NCI-H1436 treated with DMSO at 0.1 percent for 48 hours (cell line): Measurements from ENCODE around the gene NOSIP.
"Not testable (repeated sequence)": the region's sequence is repeated elsewhere in the genome, so short reads cannot be mapped to it uniquely, and the experiment has no call there.

Experiments
- DNase-seq: peaks from one replicate; lab custom pipeline; 2025; lab: John Stamatoyannopoulos, UW

Gene NOSIP, protein sequence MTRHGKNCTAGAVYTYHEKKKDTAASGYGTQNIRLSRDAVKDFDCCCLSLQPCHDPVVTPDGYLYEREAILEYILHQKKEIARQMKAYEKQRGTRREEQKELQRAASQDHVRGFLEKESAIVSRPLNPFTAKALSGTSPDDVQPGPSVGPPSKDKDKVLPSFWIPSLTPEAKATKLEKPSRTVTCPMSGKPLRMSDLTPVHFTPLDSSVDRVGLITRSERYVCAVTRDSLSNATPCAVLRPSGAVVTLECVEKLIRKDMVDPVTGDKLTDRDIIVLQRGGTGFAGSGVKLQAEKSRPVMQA

GRCh38 chr19:49580264-49581006 lies at the start of gene NOSIP:
Gene NOSIP, minus strand, starts transcription at chr19:49580556. Its CDS starts 19,865 bp downstream, at chr19:49560691.
- no peak for DNase-seq

DNA sequence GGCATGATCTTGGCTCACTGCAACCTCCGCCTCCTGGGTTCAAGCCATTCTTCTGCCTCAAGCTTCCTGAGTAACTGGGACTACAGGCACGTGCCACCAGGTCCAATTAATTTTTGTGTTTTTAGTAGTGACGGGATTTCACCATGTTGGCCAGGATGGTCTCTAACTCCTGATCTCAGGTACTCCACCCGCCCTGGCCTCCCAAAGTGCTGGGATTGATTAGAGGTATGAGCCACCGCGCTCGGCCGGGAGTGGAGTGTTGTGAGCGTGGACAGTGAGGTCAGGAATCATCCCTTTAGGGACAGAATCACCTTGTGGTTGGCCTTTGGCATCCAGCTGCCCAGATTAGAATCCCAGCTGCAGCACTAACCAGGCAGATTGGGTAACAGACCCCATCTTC lies 49.3 kb upstream of the NOSIP start:
- DNase-seq = no peak

DNA sequence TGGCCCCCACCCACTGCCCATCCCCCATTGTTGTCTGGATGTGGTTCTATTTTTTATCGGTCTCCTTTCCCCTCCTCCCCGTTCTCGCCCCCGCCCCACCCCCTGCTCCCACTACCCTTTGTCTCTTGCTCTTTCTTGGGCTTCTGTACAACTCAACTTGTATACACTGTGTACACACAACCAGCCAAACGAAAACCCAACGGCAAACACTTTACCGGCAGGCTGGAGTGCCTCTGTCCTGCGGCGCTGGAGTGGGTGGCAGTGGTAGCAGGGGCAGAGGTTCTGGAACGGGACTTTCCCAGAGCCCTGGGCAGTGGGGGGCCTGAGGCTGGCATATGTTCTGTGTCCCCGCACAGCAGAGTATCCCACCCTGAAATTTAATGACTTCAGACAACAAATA lies 45.9 kb upstream of the NOSIP start:
- no peak for DNase-seq

DNA sequence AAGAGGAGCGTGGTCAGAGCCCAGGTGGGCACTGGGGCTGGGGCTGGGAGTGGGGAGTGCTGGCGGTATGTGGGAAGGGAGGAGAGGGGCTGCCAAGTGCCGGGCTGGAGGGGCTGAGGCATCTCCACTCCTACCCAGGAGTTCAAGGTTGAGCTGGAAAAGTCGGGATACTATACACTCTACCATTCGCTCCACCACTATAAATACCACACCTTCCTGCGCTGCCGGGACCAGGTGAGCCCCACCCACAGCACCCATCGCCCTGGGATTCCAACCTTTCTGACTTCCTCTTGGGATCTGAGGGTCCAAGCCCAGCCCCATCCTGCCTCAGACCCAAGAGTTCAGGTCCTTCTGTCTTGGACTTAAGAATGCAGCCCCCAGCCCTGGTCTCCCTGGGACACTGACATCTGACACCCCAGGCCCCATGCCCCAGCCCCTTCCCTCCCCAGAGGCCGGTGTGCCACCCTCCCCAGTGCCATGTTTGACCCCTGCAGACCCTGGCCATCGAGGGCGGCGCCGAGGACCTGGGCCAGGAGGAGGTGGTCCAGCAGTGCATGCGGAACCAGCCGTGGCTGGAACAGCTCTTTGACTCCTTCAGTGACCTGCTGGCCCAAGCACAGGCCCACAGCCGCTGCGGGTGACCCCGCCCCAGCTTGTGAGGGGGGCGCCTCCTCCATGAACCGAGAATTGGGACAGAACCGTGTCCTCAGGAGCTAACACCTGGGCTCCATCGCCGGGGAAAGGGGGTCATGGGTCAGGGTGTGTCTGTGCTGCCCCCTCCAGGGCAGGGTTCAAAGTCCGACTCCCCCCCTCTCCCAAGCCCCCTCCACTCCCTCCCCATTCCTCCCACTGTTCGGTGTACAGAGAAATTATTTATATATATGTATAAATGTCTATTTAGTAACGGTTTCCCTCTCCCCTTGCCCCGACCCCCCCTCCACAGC lies 44.9 kb upstream of the NOSIP start:
- no peak for DNase-seq

DNA sequence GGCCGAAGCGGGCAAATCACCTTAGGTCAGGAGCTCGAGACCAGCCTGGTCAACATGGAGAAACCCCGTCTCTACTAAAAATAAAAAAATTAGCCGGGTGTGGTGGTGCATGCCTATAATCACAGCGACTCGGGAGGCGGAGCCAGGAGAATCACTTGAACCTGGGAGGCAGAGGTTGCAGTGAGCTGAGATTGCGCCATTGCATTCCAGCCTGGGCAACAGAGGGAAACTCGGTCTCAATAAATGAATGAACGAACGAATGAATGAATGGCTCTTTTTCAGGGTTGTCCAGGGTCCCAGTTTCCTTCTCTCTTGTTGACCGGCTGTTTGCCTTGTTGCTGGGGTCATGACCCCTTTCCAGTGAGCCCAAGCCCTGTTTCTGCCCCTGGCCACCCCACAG lies 37.5 kb upstream of the NOSIP start:
- DNase-seq = not testable (repeated sequence)

DNA sequence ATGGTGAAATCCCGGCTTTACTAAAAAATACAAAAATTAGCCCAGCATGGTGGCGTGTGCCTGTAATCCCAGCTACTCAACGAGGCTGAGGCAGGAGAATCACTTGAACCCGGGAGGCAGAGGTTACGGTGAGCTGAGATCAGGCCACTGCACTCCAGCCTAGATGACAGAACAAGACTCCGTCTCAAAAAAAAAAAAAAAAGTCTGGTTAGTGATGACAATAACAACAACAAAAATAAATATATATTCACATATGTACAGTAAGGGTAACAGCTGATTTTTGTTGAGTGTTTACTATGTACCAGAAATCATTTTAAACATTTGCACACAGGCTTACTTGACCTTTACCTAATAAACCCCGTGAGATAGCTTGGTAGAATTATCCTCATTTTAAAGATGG lies 36.6 kb upstream of the NOSIP start:
- DNase-seq = no peak

DNA sequence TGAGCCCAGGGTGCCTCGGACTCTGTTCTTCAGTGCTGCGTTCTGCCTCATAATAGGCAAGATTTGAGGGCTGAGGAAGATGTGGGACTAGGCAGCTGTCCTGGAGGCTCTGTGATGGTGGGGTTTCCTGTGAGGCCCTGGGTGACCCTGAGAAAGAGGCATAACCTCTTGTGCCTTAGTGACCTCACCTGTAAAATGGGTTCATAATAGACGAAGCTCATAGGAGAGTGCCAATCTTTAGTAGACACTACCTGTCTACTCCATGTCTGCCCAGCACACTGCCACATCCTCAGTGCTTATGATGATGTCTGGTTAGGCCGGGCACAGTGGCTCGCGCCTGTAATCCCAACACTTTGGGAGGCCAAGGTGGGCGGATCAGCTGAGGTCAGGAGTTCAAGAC lies 36.2 kb upstream of the NOSIP start:
- no peak for DNase-seq

DNA sequence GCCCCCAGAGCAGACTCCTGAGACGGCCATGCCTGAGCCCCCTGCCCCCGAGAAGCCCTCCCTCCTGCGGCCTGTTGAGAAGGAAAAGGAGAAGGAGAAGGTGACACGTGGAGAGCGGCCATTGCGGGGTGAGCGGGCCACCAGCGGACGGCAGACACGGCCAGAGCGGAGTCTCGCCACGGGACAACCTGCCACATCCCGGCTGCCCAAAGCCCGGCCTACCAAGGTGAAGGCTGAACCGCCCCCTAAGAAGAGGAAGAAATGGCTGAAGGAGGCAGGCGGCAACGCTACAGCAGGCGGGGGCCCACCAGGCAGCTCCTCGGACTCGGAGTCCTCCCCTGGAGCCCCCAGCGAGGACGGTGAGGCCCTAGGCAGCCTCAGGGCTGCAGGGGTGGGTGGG lies 35.5 kb upstream of the NOSIP start:
- no peak for DNase-seq

- DNase-seq = no peak
Observed at GRCh38 chr19:49614096-49614833, 33.9 kb upstream of the NOSIP start.

GRCh38 chr19:49613374-49613773 lies 33.0 kb upstream of the NOSIP start:
- DNase-seq = no peak

- no peak for DNase-seq
Observed at GRCh38 chr19:49609499-49610092, 29.2 kb upstream of the NOSIP start.

DNA sequence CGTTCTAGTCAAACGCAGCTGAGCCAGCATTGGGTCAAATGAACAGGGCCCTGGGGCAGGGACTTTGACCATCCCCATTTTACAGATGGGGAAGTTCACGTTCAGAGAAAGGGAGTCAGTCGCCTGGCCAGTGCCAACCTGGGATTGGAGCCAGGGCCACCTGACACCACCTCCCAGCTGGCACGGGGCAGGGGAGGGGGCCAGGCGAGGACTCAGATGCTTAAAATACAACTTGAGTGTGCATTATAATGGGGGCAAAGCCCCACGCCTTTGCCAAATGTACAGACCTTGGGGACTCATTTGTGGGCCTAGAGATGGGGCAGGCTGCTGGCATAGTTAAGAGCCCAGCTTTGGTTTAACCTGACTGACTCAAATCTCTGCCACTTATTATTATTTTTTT lies 25.2 kb upstream of the NOSIP start:
- DNase-seq = no peak

GRCh38 chr19:49602806-49603205 lies 22.4 kb upstream of the NOSIP start:
- DNase-seq = no peak

- no peak for DNase-seq
Observed at GRCh38 chr19:49601482-49602038, 21.2 kb upstream of the NOSIP start.

DNA sequence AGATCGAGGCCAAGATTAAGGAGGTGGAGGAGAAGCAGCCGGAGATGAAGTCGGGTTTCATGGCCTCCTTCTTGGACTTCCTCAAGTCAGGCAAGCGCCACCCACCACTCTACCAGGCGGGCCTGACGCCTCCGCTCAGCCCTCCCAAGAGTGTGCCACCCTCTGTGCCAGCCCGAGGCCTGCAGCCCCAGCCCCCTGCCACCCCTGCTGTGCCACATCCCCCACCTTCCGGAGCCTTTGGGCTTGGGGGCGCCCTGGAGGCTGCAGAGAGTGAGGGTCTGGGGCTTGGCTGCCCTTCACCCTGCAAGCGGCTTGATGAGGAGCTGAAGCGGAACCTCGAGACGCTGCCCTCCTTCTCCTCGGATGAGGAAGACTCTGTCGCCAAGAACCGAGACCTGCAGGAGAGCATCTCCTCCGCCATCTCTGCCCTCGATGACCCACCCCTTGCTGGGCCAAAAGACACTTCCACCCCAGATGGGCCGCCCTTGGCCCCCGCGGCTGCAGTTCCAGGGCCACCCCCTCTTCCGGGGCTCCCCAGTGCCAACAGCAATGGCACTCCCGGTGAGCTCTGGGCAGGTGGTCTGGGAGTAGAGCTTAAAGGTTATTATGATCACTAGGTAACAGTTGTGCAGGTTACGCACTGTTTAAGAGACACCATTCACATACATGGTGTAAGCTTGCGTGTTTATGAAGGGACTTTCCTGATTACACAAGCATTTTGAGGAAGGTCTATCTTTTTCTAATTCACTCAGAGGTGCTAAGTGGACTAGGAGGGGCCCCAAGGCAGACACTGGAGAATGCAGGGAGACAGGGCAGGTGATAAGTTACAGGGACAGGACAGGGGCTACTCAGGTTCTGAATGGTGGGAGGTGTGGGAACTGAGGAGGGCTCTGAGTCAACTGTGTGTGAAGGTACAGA lies 19.3 kb upstream of the NOSIP start:
- DNase-seq = no peak

- no peak for DNase-seq
Observed at GRCh38 chr19:49597703-49597974, 17.3 kb upstream of the NOSIP start.

DNA sequence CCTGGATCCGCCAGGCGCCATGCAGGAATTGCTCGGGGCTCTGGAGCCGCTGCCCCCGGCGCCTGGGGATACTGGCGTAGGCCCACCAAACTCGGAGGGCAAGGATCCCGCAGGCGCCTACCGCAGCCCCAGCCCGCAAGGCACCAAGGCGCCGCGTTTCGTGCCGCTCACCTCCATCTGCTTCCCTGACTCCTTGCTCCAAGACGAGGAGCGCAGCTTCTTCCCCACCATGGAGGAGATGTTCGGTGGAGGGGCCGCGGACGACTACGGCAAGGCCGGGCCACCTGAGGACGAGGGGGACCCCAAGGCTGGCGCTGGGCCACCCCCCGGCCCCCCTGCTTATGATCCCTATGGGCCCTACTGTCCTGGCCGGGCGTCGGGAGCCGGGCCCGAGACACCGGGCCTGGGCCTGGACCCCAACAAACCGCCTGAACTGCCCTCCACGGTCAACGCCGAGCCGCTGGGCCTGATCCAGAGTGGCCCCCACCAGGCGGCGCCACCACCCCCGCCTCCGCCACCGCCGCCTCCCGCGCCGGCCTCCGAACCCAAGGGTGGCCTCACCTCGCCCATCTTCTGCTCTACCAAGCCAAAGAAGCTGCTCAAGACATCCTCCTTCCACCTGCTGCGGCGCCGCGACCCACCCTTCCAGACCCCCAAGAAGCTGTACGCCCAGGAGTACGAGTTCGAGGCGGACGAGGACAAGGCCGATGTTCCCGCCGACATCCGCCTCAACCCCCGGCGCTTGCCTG lies 16.8 kb upstream of the NOSIP start:
- DNase-seq = no peak

- no peak for DNase-seq
Observed at GRCh38 chr19:49596407-49596806, 16.1 kb upstream of the NOSIP start.

DNA sequence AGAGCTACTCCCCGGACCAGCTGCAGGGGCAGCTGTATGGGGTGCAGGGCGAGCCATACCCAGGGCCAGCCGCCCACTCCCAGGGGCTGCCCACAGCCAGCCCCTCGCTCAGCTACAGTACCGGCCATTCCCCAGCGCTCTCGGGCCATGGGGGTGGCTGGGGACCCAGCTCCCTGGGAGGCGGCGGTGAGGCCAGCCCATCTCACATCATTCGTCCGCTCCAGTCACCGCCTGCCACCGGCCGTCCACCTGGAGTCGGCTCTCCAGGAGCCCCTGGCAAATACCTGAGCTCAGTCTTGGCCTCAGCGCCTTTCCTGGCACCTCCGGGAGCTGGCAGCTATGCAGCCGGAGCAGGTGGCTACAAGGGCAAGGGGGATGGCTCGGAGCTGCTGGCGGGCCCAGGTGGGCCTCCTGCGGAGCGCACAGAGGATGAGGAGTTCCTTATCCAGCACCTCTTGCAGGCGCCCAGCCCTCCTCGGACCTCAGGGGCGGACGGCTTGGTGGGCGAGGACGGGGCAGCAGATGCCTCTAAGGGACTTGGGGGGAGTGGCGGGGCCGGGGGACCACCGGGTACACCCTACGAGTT lies 15.6 kb upstream of the NOSIP start:
- no peak for DNase-seq
